ENCODE data around the gene ZNF561.

DNA sequence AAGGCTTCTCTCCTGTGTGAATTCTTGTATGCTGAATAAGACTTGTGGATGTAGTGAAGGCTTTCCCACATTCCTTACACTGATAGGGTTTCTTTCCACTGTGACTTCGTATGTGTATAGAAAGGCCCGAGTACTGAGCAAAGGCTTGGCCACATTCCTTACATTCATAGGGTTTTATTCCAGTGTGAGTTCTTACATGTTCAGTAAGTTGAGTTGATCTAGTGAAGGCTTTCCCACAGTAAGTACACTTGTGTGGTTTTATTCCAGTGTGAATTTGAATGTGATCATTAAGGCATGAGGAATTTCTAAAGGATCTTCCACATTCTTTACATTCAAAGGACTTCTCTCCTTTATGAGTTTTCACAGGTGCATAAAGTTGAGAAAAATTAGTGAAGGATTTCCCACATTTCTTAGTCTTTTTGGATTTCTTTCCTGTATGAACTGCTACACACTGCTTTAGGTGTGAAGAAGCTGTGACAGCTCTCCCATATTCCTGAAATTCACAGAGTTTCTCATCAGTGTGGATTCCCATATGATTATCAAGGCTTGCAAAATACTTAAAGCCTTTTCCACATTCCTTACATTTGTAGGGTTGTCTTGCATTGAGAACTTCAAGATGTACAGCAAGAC is 10.4 kb downstream of the ZNF561 start:
- TF ChIP-seq EZH2 (IDR thresholded peaks at IDR 0.05; ENCODE audit: insufficient read depth, poor library complexity, severe bottlenecking): no peak
- no peak for TF ChIP-seq EZH2phosphoT487 (IDR thresholded peaks at IDR 0.05; ENCODE audit: insufficient read depth, low read depth)
